GM19238 (cell line): ENCODE data around the gene CDON.

Experiments
- DNase-seq: peaks from one replicate; pipeline ENCODE4 v3.0.0; 2011; ENCODE audit warnings: low spot score; ENCODE audit not compliant: insufficient read length

CDON gene

GRCh38 chr11:125944350-125945010 lies 118.2 kb downstream of the CDON start:
- DNase-seq = no peak

GRCh38 chr11:125943661-125944349 lies 118.9 kb downstream of the CDON start:
- no peak for DNase-seq

- no peak for DNase-seq
Measured at GRCh38 chr11:125942771-125943428, 119.8 kb downstream of the CDON start.

- DNase-seq = peak; percentile 42
Measured at GRCh38 chr11:125941619-125942611, 120.8 kb downstream of the CDON start.

GRCh38 chr11:125941267-125941618 lies 121.4 kb downstream of the CDON start:
- no peak for DNase-seq

- no peak for DNase-seq
Measured at GRCh38 chr11:125940145-125940544, 122.5 kb downstream of the CDON start.

GRCh38 chr11:125939081-125939521 lies 123.6 kb downstream of the CDON start:
- DNase-seq = no peak

GRCh38 chr11:125938418-125938817 lies 124.2 kb downstream of the CDON start:
- no peak for DNase-seq

GRCh38 chr11:125935618-125936199 lies 127.0 kb downstream of the CDON start:
- no peak for DNase-seq

GRCh38 chr11:125935056-125935455 lies 127.6 kb downstream of the CDON start:
- no peak for DNase-seq

GRCh38 chr11:125934473-125934872 lies 128.2 kb downstream of the CDON start:
- DNase-seq = no peak

GRCh38 chr11:125933030-125933813 lies 129.4 kb downstream of the CDON start:
- no peak for DNase-seq

GRCh38 chr11:125932301-125932700 lies 130.4 kb downstream of the CDON start:
- no peak for DNase-seq

- no peak for DNase-seq
Measured at GRCh38 chr11:125931668-125932067, 131.0 kb downstream of the CDON start.

- no peak for DNase-seq
Measured at GRCh38 chr11:125931116-125931515, 131.6 kb downstream of the CDON start.

GRCh38 chr11:125930076-125930450 lies 132.6 kb downstream of the CDON start:
- DNase-seq = no peak

- no peak for DNase-seq
Measured at GRCh38 chr11:125929445-125930075, 133.1 kb downstream of the CDON start.

GRCh38 chr11:125926682-125927081 lies 136.0 kb downstream of the CDON start:
- DNase-seq = no peak

GRCh38 chr11:125925804-125926203 lies 136.9 kb downstream of the CDON start:
- no peak for DNase-seq

- no peak for DNase-seq
Measured at GRCh38 chr11:125925247-125925740, 137.4 kb downstream of the CDON start.
